ENCODE measurements around the gene MYH11.

- TF ChIP-seq, protein P1, sequence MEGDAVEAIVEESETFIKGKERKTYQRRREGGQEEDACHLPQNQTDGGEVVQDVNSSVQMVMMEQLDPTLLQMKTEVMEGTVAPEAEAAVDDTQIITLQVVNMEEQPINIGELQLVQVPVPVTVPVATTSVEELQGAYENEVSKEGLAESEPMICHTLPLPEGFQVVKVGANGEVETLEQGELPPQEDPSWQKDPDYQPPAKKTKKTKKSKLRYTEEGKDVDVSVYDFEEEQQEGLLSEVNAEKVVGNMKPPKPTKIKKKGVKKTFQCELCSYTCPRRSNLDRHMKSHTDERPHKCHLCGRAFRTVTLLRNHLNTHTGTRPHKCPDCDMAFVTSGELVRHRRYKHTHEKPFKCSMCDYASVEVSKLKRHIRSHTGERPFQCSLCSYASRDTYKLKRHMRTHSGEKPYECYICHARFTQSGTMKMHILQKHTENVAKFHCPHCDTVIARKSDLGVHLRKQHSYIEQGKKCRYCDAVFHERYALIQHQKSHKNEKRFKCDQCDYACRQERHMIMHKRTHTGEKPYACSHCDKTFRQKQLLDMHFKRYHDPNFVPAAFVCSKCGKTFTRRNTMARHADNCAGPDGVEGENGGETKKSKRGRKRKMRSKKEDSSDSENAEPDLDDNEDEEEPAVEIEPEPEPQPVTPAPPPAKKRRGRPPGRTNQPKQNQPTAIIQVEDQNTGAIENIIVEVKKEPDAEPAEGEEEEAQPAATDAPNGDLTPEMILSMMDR (conservative IDR thresholded peaks at IDR 0.05; ENCODE audit: low read depth in 2 of 2) = no peak
- TF ChIP-seq POLR2AphosphoS5 (IDR thresholded peaks at IDR 0.05; ENCODE audit: low read depth) (no peak), CREB1 (CRISPR knock-in tag; IDR thresholded peaks at IDR 0.05; ENCODE audit: low read depth) (no peak)
These were observed 82.9 kb downstream of the MYH11 start for GRCh38 chr16:15773968-15774367.
